HT-29 (cell line): ENCODE results near the gene ANO6. TPM values are rescaled to one million over a fixed set of nuclear protein-coding genes. Genes with fewer than 3 reads are reported as not detected.

ENCODE experiments used
- DNase-seq: peaks from one replicate; pipeline ENCODE4 v3.0.0-alpha.2; 2015; ENCODE audit warnings: low spot score
- total RNA-seq: library from RNA; depleted of rRNA; stranded (reverse); fragments of >200 nt; shearing (Covaris generic); gene quantifications from 2 replicates; pipeline ENCODE4 v1.2.3, GENCODE V29; 2014

The ANO6 gene
- total RNA-seq, 1 experiment from 2014 or later = 28.3 TPM

DNA sequence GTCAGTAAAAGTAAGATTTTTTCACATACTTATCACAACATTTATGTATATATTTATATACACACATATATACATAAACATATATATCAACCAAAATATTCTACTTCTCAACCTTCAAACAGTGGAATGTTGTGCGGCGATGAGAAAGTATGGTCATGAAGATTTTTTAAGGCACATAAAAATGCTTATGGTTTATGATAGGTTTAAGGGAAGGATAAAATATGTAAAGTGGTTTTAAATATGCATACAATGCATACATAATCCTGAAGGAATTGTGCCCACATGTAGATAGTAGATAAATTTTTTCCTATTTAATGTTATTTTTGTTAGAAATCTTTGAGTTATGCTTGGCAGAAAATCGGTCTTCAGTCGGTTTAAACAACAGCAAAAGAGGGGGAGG lies 182.7 kb downstream of the ANO6 start:
- DNase-seq = no peak

DNA sequence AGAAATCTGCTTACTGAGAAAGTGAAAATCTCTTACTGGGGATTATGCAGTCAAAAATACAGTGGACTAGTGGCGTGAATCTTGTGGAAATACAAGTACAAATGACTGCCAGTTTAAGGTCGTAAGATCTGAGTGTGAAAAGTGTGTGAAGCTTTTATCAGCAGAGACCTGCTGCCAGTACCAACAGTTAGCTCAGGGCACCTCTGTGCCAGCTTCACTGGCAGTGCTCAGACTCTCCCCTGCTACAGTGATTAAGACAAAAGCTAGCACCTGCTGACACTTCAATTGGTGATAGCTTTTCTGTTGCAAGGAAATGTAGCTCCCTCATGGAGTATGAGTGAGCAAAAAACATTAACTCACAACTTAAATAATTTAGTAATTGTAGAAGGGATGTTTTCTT lies 185.1 kb downstream of the ANO6 start:
- DNase-seq = no peak

- DNase-seq = no peak
Measured at GRCh38 chr12:45402288-45402687, 186.4 kb downstream of the ANO6 start.

- no peak for DNase-seq
Measured at GRCh38 chr12:45406988-45407850, 191.3 kb downstream of the ANO6 start.

DNA sequence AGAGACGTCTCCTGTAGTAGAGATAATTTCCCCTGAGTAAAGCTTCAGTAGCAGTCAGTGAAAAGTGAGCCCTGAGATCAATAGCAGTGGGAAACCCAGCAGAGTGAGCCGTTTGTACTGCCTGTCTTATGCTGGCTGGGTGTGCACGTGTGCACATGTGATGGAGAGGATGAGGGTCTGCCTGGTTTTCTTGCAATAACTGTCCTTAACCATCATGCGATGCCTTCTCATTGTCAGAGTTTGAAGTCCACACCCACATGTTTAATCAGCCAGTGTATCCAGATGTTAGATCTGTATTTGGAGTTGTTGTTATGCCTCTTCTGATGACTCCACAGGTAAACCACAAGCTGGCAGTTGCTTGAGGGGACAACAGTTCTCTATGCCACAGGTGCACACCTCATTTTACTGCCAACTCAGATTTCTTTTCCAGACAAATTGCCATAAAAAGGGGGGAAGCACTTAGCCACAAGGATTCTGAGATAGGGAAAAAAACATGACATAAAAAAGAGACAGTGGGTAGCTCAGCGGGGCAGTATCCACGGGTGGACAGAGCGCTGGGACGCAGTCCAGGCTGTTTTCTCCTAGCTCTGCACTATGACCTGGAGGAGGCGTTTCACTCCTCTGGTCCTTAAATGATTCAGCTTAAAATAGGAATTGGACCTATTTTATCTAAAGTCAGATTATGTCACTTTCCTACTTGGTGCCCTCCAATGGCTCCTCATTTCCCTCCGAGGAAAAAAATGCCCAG lies 192.3 kb downstream of the ANO6 start:
- no peak for DNase-seq

- DNase-seq = no peak
Measured at GRCh38 chr12:45408729-45409114, 192.8 kb downstream of the ANO6 start.

- no peak for DNase-seq
Measured at GRCh38 chr12:45409966-45410365, 194.1 kb downstream of the ANO6 start.

DNA sequence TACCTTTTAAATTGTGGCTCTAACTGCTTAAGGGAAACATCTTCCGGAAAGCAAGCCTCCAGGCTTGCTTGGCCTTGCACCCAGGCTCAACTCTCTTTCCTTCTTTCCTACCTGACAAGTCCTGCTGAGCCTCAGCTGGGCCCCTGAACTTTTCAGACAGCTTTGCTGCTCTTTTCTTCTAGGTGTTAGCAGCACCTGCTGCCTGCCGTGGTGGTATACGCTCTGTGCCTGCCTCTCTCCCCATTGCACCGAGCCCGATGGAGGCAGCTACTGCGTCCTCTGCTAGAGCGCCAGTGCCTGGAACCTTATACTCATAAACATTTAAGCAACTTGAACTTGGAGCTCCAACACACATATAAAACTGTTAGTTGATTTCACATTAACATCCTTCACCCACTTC lies 195.7 kb downstream of the ANO6 start:
- no peak for DNase-seq

GRCh38 chr12:45415393-45415817 lies 199.5 kb downstream of the ANO6 start:
- no peak for DNase-seq

DNA sequence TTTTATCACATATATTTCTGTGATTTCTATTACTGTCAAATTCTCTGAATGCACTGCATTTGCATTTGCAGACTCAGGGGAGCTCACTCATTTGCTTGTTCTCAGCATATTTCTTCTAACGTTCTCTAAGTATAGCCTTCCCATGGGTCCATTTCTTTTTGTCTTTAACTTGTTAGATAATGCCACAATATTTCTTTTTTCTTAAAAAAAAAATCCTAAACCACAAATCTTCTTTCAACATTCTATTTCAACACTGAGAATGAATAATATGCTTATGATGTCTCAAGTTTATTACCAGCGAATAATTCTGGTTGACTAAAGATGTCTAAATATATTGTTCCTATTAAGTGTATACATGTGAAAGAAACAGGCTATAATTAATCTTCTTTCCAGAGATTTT lies 200.2 kb downstream of the ANO6 start:
- DNase-seq = no peak

GRCh38 chr12:45418520-45418919 lies 202.6 kb downstream of the ANO6 start:
- no peak for DNase-seq

DNA sequence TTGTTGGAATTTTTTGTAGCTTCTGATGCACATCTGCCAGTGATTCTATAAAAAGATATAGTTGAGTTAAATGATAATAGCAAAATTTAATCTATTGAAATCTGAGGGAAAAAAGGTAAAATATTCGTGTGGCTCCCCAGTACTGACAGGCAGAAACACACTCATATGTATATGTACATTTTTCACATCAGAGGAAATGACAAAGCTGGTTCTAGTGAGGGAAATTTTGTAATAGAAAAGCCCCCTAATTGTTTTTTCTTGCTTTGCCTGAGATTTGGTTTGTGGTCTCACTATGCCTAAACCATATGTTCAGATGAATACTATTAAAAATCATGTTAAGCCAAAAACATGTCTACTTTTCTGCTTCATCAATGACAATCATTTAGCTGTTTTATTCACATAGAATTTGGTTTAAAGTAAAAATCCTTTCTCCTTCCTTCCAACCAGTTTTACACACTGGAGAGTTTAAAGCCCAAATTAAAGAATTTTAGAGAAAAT lies 203.5 kb downstream of the ANO6 start:
- DNase-seq = no peak

DNA sequence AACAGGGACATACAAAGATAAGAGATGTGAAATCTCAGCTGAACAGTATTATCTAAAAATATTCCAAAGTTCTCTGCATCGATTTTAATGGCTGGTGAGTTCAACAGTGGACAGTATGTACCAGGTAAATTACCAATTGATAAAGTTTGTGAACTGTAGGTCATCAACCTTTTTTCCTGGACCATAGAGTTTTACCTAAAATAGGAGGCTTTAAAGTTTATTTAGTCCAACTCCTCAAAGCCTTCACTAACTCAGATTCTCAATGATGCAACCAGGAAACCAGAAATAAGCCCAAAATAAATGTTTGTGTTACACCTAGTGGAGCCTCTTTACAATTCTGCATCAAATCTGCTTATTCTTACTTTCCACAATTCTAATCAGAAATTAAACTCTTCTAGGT lies 205.8 kb downstream of the ANO6 start:
- DNase-seq = no peak

DNA sequence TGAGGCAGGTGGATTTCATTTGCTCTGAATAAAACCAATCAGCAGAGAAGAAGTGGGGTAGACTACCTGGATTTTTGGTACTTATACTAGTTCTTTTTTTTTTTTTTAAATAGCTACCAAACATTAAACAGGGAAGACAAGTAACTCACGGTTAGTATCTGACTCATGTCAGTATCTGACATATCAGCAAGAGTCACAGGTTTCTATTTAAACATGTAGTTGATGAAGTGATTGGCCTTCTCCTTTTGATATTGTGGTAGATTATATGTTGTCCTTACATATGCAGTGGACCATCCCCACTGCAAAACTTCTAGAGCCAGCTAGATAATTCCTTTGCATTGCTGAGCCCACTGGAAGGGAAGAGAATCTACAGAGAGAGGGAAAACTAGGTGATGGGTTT lies 208.0 kb downstream of the ANO6 start:
- DNase-seq = no peak

DNA sequence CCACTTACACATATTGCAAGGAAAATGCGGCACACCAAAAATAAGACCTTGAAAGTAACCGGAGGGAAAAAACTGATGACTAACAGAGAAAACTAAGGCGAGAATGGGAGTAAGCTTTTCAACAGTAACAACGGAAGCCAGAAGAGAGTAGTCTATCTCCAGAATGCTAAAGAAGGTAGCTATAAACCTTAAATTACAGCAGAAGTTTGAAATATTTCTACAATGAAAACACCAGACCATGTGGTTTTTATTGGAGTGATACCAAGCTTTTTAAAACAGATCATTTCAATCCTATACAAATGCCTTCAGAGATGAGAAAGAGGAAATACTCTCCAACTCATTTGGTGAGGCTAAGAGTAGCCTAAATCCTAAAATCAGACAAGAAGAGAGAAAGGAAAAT lies 209.5 kb downstream of the ANO6 start:
- DNase-seq = no peak

GRCh38 chr12:45426294-45426693 lies 210.4 kb downstream of the ANO6 start:
- DNase-seq = no peak

DNA sequence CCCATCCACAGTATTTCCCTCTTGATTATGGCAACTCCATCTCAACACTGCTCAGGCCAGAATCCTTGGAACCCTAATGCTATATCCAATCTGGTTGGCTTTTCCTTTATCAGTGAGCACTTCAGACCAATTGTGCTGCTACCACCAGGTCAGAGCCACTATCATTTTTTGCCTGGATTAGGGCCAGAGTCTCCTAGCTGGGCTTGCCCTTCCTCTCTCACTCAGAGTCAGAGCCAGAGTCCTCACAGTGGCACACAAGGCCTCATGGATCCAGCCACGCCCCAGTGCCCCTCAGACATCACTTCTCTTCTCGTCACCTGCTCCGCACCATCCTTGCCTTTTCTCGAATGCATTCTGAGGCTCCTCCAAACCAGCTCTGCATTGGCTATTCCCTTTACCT lies 211.1 kb downstream of the ANO6 start:
- DNase-seq = no peak

- no peak for DNase-seq
Measured at GRCh38 chr12:45429831-45430230, 213.9 kb downstream of the ANO6 start.

DNA sequence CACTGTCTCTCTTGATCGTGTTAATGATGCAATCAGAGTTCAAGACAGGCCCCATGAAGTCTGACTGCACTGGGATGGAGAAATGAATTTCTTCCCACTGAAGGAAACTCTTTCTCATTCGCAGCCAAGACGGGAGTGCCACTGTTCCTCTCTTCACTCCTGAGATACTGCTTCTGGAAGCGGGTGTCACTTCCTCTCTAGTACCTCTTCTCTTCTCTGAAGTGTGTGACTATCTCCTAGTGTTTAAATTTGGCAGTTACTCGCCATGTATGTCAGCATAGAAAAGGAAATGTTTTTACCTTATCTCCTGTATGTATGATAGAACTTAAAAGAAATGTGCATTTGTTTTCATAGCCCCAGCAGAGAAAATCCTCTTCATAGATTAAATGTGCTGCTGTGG lies 215.2 kb downstream of the ANO6 start:
- DNase-seq = no peak

DNA sequence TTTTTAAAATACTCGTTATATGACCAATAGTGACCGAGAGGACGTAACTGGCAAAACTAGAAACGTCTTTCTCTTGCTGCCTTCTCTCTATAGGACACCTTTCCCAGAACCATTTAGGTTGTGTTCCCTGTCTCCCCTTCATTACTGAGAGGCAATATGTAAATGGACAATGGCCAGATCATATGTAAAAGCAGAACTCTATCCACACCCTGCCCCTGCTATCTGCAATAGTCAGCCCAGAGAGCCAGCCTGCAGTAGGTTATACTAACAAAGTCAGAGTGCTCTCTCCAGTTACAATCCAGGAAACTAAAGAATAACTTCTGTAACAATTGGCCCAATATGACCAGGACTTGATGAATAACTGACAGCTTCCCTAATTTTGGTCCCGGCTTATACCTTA lies 216.8 kb downstream of the ANO6 start:
- DNase-seq = no peak

DNA sequence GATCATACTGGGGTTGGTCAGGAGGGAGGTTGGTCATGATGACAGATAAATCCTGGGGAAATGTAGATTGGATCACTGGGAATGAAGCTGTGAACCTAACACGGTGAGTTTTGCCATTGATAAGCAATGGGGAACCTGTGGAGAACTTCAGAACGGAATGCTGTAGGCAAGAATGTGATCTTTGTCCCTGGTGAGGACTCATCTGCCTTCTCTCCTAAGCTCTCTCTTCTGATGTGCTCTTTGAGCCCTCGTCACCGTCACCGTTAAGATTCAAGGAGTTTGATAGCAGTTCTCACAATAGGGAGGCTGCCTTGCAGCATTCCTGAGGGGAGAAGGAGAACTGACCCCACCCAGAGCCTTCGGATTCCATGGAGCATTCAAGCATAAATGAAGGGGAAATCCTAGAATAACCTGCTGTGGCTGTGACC lies 217.6 kb downstream of the ANO6 start:
- no peak for DNase-seq

GRCh38 chr12:45434094-45434493 lies 218.2 kb downstream of the ANO6 start:
- no peak for DNase-seq
